Activated effector memory CD4-positive, alpha-beta T cell treated with Interleukin-2 at 50 U/mL for 16 hours (primary cell): ENCODE measurements around the gene MARS2.
"Not testable (repeated sequence)": the region's sequence is repeated elsewhere in the genome, so short reads cannot be mapped to it uniquely, and the experiment has no call there.

ENCODE experiments used
- DNase-seq: peaks from one replicate; pipeline ENCODE4 v3.0.0-alpha.2; 2020

Gene MARS2

DNA sequence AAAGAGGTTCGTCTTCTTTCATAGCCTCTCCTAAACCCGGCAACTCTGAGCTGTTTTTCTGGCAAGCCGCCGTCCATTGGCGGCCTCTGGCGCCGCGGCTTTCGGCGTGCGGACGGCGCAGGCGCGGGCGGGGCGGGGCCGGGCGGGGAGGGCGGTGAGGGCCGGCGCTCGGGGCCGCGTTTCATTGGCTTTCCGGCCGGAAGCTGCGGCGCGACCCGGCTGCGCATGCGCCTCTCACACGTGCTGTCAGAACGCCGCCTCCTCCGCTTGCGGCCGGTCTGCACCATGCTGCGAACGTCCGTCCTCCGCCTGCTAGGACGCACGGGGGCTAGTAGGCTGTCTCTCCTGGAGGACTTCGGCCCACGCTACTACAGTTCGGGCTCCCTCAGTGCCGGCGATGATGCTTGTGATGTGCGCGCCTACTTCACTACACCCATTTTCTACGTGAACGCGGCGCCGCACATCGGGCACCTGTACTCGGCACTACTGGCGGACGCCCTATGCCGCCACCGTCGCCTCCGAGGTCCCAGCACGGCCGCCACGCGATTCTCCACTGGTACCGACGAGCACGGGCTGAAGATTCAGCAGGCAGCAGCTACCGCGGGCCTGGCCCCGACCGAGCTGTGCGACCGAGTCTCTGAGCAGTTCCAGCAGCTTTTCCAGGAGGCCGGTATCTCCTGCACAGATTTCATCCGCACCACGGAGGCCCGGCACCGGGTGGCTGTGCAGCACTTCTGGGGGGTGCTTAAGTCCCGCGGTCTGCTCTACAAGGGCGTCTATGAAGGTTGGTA, at the start of gene MARS2:
Gene MARS2 (plus strand): TSS at position 249 of the 791 bp plus-strand sequence. CDS start 37 bp downstream, at position 286.
- DNase-seq: peak; percentile 90

DNA sequence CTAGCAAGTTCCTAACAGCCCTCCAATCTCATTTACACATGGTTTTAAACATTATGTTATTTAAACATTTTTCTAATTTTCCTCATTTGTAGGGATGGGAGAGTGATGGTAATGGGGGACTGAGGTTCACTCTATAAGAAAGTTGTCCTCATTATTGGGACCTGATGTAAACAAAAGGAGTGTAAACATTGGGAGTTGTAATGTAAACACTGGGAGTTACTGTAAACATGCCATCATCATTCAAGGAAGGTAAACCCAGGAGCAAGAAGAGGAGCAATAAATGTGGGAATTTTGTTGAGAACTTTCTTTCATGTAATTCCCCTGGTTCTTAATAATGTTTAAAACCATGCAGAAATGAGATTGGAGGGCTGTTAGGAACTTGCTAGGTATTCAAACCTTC, 47.6 kb upstream of the MARS2 start:
- DNase-seq: no peak

DNA sequence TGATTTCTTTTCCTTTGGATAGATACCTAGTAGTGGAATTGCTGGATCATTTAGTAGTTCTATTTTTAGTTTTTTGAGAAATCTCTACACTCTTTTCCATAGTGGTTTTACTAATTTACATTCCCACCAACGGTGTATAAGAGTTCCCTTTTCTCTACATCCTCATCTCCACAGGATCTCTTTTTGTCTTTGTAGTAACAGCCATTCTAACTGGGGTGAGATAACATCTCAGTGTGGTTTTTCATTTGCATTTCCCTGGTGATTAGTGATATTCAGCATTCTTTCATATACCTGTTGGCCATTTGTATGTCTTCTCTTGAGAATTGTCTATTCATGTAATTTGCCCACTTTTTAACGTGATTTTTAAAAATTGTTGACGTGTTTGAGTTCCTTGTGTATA, 43.5 kb upstream of the MARS2 start:
- DNase-seq: no peak

DNA sequence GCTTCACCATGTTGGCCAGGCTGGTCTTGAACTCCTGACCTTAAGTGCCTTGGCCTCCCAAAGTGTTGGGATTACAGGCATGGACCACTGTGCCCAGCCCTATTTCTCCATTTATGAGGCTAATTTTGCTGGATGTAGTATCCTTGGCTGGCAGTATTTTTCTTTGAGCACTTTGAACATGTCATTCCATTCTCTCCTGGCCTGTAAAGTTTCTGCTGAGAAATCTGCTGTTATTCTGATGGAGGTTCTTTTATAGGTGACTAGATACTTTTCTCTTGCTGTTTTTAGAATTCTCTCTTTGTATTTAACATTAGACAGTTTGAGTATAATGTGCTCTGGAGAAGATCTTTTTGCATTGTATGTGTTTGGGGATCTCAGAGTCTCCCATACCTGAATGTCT, 38.9 kb upstream of the MARS2 start:
- no peak for DNase-seq

DNA sequence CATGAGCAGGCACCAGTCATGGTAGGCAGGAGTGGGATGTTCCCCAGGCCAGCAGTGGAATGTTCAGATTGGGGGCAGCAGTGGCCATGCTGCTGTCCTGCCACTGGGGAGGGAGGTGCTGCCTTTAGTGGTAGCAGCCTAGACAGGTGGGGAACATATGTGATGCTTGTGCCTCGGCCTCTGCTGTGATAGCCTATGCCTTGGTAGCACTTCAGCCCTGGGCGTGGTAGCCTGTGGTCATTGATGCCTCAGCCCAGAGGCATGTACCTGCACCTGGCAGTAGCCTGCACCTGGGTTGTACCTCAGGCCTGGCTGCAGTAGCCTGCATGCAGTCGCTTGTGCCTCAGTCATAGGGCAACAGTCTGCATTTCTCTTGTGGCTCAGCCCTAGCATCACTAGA, 36.9 kb upstream of the MARS2 start:
- DNase-seq: no peak

DNA sequence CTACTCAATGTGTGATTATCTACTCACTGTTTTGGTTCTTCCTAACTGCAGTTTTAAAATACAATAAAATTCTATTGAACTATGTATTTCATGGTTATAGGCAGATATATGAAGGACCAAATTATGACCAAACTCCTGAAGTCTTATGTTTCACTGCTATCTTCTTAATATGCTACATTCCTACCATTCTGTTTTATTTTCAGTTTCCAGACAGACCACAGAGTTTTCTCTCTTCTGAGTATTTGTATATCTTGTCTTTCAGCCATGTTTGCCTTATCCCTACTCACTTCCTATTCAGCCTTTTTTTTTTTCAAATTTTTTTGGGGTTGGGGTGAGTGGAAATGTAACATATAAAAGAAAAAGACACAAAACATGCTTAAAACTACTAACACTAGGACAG, 36.1 kb upstream of the MARS2 start:
- no peak for DNase-seq

DNA sequence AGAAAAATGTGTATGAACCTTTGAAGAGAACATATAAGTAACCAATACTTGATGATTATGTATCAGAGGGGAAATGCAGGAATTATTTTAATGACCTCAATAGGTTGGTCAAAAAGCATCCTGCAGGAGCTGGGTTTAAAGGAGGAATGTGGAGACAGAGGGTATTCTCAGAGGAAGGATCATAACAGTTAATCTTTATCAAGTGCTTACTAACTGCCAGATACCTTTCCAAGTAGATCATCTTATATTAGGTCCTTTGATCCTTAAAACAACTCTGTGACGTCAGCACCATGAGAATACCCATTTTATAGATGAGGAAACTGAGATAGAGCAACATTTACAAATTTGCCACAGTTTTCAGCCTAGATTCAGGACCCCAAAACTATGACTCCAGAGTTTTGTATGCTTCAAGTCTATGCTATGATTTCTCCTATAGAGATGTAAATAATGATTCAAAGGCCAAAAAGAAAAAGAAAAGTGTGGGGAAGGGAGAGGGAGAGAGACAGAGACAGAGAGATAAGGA, 32.7 kb upstream of the MARS2 start:
- no peak for DNase-seq

DNA sequence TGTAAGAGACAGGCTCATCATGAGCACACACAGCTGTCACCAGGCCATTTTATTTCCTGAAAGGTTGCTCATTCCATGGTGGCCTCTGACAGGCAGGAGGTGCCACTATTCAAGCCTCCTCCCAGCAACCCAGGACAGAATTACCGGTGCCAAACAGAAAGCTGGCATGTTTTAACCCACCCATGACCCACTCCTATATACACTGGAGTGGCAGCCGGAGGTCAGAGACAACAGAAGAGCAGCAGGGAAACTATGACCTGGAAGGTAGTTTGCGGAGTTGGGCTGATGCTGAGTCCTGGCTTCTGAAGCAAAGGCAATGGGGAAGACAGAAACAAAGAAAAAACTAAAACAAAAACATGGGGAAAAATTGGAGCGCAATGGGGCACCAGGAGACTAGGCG, 32.1 kb upstream of the MARS2 start:
- DNase-seq: no peak

DNA sequence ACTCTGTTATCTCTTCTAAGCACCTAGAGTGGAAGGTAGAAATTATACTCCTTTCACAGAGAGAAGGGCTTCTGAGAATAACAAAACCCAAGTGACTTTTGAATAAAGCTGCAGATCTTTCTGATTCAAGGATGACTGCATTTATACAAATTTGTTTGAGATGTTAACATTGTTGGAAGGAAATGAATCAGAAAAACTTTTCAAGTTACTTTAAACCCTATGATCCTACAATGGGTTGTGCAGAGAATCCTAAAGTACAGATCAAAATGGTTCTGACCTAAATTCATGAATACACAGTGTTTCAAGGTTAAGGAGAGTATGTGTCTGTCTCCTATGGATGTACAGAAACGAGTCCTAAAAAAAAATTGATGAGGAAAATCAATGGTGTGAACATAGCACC, 31.6 kb upstream of the MARS2 start:
- DNase-seq: no peak

DNA sequence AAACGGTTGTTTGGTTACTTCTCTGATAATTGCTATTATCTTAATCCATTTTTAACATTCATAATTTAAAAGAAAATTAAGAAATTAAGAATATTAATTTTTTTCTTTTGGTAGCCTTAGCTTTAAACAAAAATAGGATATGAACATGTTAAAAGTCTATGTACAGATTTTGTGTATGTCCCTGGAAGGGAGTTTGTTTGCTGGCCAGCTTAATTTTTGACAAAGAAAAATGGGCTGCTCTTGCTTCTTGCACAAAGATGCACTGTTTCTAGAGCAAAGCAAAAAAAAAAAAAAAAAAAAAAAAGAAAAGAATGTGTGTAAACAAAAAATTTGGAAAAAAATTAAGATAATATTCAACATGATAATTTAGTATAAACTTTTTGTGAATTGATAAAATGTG, 31.1 kb upstream of the MARS2 start:
- no peak for DNase-seq

DNA sequence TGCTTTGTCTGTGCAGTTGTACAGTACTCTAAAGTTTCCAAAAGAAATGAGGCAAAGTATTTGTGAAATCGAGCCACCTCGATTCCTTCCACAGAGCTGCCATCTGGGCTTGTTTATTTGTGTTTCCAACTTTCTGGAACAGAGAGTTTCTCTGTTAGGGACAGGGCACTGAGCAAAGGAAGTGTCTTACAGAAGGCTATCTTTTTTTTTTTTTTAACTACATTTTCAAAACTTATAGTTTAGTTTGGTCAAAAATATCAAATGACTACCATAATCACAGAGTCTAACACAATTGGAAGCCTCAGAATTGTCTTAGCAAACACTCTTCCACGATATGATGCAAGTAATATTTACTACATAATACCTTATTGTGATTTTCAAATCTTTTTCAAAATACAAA, 30.6 kb upstream of the MARS2 start:
- DNase-seq: no peak

DNA sequence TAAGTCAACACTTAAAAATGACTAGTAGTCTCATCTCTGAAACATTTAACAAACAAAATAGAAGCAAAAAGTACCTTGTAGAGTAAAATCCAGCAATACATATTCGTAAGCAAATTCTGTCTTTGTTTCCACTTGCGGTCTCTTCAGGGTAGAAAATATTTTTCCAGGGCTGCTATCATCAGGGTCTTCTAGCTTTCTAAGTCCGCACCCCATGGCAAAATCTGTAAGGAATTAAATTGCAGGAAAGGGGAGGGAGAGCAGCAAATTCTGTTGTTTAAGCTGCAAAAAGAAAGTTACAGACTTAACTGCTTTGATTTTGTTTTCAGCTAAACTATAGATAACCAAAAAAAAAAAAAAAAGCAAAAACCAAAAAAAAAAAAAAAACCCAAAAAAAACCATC, 29.9 kb upstream of the MARS2 start, which contains the start of gene RFTN2:
Gene RFTN2 (minus strand): TSS at position 342 of the 400 bp plus-strand sequence. CDS start 129 bp downstream, at position 213.
- DNase-seq: no peak

DNA sequence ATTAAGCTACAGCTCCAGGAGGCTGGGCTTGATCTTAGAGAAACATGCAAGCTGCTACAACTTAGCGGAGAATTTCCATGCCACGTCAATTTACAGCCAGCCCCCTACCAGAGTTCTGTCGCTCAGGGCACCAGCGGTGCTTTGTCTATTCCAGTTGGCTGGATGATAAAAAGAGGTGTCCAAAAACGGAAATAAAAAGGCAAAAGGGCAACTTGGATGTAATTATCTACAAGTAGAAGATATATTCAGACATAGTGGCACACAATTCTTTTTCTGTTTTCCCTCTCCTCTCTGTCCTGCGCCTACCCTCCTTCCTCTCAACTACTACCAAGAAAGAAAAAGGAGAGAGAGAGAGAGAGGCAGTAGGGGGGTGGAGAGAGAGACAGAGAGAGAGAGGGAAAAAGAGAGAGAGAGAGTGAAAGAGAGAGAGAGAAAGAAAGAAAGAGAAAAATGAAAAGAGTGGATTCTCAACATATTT, 29.4 kb upstream of the MARS2 start:
- DNase-seq: no peak

DNA sequence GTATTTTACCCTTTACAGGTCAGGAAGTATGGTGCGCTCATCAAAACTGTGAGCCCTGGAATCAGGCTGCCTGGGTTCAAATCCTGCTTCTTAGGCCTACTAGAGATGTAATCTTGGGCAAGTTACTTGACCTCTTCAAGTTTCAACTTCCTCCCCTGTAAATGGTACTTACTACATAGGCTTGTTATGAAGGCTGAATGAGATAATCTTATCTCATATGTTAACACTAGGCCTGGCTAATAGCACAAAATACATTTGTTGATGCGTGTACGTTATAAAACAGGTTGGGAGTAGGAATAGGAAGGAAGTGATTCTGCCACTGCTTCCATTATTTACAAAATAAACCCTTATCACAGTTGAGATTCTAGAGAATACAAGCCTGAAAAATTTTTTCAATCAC, 28.1 kb upstream of the MARS2 start:
- DNase-seq: no peak

DNA sequence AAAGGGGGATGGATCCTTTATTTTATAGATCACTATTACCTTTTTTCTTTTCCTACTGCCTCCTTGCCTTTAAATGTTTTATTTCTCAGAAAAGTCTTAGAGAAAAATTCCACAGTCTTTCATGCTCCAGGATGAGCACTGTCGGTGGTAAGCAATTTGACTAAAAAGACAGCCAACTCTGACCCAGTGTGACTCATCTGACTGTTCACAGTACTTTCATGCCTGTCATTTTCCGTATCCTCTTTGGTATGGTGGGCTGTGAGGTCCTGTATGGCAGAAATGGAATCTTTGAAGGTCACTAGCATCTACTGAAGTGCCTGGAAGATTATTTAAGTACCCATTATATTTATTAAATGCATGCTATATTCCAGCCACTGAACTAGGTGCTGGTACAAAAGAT, 27.7 kb upstream of the MARS2 start:
- DNase-seq: no peak

DNA sequence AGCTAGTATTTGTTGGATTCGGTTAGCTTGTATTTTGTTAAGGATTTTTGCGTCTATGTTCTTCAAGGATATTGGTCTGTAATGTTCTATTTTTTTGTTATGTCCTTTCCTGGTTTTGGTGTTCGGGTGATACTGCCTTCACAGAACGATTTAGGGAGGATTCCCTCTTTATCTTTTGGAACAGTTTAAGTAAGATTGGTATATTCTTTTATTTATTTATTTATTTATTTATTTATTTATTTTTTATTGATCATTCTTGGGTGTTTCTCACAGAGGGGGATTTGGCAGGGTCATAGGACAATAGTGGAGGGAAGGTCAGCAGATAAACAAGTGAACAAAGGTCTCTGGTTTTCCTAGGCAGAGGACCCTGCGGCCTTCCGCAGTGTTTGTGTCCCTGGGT, 10.0 kb upstream of the MARS2 start:
- not testable (repeated sequence) for DNase-seq

DNA sequence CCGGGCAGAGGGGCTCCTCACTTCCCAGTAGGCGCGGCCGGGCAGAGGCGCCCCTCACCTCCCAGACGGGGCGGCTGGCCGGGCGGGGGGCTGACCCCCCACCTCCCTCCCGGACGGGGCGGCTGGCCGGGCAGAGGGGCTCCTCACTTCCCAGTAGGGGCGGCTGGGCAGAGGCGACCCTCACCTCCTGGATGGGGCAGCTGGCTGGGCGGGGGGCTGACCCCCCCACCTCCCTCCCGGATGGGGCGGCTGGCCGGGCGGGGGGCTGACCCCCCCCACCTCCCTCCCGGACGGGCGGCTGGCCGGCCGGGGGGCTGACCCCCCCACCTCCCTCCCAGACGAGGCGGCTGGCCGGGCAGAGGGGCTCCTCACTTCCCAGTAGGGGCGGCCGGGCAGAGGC, 9.2 kb upstream of the MARS2 start:
- not testable (repeated sequence) for DNase-seq

DNA sequence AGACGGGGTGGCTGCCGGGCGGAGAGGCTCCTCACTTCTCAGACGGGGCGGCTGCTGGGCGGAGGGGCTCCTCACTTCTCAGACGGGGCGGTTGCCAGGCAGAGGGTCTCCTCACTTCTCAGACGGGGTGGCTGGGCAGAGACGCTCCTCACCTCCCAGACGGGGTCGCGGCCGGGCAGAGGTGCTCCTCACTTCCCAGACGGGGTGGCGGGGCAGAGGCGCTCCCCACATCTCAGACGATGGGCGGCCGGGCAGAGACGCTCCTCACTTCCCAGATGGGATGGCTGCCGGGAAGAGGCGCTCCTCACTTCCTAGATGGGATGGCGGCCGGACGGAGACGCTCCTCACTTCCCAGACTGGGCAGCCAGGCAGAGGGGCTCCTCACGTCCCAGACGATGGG, 8.6 kb upstream of the MARS2 start:
- not testable (repeated sequence) for DNase-seq

DNA sequence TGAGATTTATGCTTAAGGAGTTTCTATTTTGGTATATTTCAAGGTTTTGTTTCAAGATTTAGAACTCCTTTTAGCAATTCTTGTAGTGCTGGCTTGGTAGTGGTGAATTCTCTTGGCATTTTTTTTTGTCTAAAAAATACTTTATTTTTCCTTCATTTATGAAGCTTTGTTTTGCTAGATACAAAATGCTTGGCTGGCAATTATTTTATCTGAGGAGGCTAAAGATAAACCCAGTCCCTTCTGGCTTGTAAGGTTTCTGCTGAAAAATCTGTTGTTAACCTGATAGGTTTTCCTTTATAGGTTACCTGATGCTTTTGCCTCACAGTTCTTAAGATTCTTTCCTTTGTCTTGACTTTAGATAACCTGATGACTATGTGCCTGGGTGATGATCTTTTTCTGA, 5.4 kb upstream of the MARS2 start:
- not testable (repeated sequence) for DNase-seq

DNA sequence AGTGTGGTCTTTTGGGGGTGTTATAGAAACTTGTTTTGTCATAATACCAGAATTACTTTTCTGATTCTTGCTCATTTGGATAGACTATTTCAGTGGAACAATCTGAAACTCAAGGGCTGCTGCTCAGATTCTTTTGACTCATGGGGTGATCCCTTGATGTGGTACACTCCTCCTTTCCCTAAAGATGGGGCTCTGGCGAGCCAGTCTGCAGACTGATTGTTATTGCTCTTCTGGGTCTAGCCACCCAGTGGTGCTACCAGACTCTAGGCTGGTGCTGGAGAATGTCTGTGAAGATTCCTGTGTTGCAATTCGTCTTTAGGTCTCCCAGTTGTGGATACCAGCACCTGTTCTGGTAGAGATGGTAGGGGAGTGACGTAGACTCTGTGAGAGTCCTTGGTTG, 4.2 kb upstream of the MARS2 start:
- DNase-seq: no peak

DNA sequence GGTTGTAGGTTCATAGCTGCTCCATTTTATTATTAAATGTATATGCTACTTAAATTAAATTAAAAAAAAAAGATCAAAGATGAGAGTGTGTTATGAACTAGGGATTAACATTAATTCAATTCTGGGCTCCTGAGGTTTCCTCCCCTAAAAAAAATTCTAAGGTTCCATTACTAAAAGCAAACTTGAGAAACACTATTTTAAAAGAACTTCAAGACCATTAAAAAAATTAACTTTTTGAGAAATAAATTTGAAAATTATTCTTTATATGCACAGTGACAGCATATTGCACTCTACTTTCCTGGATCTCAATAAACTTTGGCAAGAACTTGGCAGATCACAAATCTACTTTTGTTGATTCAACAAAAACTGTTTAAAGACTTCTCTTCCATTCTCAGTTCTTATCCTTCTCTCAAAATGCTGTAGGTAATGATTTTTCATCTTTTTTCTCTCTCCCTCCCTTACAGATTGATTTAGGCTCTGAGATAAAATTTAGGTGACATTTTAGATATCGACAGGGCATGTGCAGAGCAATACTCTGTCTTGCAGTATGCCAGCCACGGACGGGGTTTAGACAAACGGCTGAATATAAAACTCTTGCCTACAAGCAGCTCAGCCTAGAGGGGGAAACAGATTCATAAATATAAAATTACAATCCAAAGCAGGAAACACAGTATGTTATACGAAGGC, 592 bp upstream of the MARS2 start:
- no peak for DNase-seq

DNA sequence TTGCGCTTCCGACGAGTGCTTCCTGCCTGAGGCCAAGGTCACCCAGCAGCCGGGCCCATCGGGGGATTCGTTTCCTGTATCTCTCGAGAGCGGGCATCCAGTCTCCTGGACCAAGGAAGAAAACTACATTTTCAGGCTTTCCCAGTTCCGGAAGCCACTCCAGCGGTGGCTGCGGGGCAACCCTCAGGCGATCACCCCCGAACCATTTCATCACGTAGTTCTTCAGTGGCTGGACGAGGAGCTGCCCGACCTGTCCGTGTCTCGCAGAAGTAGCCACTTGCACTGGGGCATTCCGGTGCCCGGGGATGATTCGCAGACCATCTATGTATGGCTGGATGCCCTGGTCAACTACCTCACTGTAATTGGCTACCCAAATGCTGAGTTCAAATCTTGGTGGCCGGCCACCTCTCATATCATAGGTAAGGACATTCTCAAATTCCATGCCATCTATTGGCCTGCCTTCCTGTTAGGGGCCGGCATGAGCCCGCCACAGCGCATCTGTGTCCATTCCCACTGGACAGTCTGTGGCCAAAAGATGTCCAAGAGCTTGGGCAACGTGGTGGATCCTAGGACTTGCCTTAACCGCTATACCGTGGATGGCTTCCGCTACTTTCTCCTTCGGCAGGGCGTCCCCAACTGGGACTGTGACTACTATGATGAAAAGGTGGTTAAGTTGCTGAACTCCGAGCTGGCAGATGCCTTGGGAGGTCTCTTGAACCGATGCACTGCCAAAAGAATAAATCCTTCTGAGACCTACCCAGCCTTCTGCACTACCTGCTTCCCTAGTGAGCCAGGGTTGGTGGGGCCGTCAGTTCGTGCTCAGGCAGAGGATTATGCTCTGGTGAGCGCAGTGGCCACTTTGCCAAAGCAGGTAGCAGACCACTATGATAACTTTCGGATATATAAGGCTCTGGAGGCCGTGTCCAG, 1.0 kb downstream of the MARS2 start:
- no peak for DNase-seq

DNA sequence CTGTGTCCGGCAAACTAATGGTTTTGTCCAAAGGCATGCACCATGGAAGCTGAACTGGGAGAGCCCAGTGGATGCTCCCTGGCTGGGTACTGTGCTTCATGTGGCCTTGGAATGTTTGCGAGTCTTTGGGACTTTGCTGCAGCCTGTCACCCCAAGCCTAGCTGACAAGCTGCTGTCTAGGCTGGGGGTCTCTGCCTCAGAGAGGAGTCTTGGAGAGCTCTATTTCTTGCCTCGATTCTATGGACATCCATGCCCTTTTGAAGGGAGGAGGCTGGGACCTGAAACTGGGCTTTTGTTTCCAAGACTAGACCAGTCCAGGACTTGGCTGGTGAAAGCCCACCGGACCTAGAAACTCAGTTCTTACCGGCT, 1.7 kb downstream of the MARS2 start:
- no peak for DNase-seq
